ENCODE measurements around the gene CD300H. TPM values are rescaled to one million over a fixed set of nuclear protein-coding genes. Genes with fewer than 3 reads are reported as not detected.

Gene CD300H
- not detected for total RNA-seq (ENCODE audit: unreplicated experiment)
- long read RNA-seq = 0 reads

GRCh38 chr17:74567397-74567796 is at the start of gene CD300H:
Gene CD300H (minus strand): TSS chr17:74567509.
- H3K36me3 Mint-ChIP-seq (ENCODE audit: unreplicated experiment) = peaks cover 9% of the 10 kb centered on the region
- H3K27me3 Mint-ChIP-seq (ENCODE audit: unreplicated experiment) = peaks cover 3% of the 10 kb centered on the region
- no peak for DNase-seq
- H3K9me3 Mint-ChIP-seq (ENCODE audit: unreplicated experiment) = peaks cover 3% of the 10 kb centered on the region
- TF ChIP-seq CTCF (IDR thresholded peaks at IDR 0.05; ENCODE audit: partially characterized antibody, unreplicated experiment) = no peak
- H3K4me3 Mint-ChIP-seq (ENCODE audit: unreplicated experiment) = no peak within 1 kb of the TSS
- H3K27ac Mint-ChIP-seq (ENCODE audit: unreplicated experiment) = no peak within 1 kb of the TSS
- peaks cover 18% of the 10 kb centered on the region for H3K4me1 Mint-ChIP-seq (ENCODE audit: low read depth, unreplicated experiment)

GRCh38 chr17:74616696-74617095 is 49.4 kb upstream of the CD300H start:
- H3K4me3 Mint-ChIP-seq (ENCODE audit: unreplicated experiment) = no peak overlapping the region
- no peak overlapping the region for H3K27ac Mint-ChIP-seq (ENCODE audit: unreplicated experiment)
- DNase-seq = no peak
- H3K9me3 Mint-ChIP-seq (ENCODE audit: unreplicated experiment) = peaks cover 15% of the 10 kb centered on the region
- H3K36me3 Mint-ChIP-seq (ENCODE audit: unreplicated experiment) = peaks cover 4% of the 10 kb centered on the region
- no peak for TF ChIP-seq CTCF (IDR thresholded peaks at IDR 0.05; ENCODE audit: partially characterized antibody, unreplicated experiment)
- peaks cover 7% of the 10 kb centered on the region for H3K27me3 Mint-ChIP-seq (ENCODE audit: unreplicated experiment)
- H3K4me1 Mint-ChIP-seq (ENCODE audit: low read depth, unreplicated experiment) = peaks cover 17% of the 10 kb centered on the region

- Mint-ChIP-seq H3K36me3 (ENCODE audit: unreplicated experiment) (peaks cover 4% of the 10 kb centered on the region), H3K4me1 (ENCODE audit: low read depth, unreplicated experiment) (peaks cover 18% of the 10 kb centered on the region), H3K9me3 (ENCODE audit: unreplicated experiment) (peaks cover 11% of the 10 kb centered on the region), H3K4me3 (ENCODE audit: unreplicated experiment) (no peak overlapping the region), H3K27ac (ENCODE audit: unreplicated experiment) (no peak overlapping the region), H3K27me3 (ENCODE audit: unreplicated experiment) (peaks cover 6% of the 10 kb centered on the region)
- DNase-seq = no peak
- TF ChIP-seq CTCF (IDR thresholded peaks at IDR 0.05; ENCODE audit: partially characterized antibody, unreplicated experiment) = no peak
Observed at GRCh38 chr17:74612046-74612445, 44.7 kb upstream of the CD300H start.

GRCh38 chr17:74610108-74610507 is 42.8 kb upstream of the CD300H start:
- TF ChIP-seq CTCF (IDR thresholded peaks at IDR 0.05; ENCODE audit: partially characterized antibody, unreplicated experiment) = no peak
- DNase-seq = no peak
- no peaks in the 10 kb centered on the region for H3K36me3 Mint-ChIP-seq (ENCODE audit: unreplicated experiment)
- H3K4me3 Mint-ChIP-seq (ENCODE audit: unreplicated experiment) = no peak overlapping the region
- H3K27ac Mint-ChIP-seq (ENCODE audit: unreplicated experiment) = no peak overlapping the region
- peaks cover 30% of the 10 kb centered on the region for H3K4me1 Mint-ChIP-seq (ENCODE audit: low read depth, unreplicated experiment)
- peaks cover 7% of the 10 kb centered on the region for H3K27me3 Mint-ChIP-seq (ENCODE audit: unreplicated experiment)
- H3K9me3 Mint-ChIP-seq (ENCODE audit: unreplicated experiment) = peaks cover 10% of the 10 kb centered on the region

GRCh38 chr17:74608511-74608910 is 41.2 kb upstream of the CD300H start:
- H3K27ac Mint-ChIP-seq (ENCODE audit: unreplicated experiment) = peak overlapping the region; percentile 80
- peaks cover 12% of the 10 kb centered on the region for H3K9me3 Mint-ChIP-seq (ENCODE audit: unreplicated experiment)
- peaks cover 37% of the 10 kb centered on the region for H3K4me1 Mint-ChIP-seq (ENCODE audit: low read depth, unreplicated experiment)
- DNase-seq = no peak
- H3K4me3 Mint-ChIP-seq (ENCODE audit: unreplicated experiment) = peak overlapping the region; percentile 39
- H3K36me3 Mint-ChIP-seq (ENCODE audit: unreplicated experiment) = no peaks in the 10 kb centered on the region
- TF ChIP-seq CTCF (IDR thresholded peaks at IDR 0.05; ENCODE audit: partially characterized antibody, unreplicated experiment) = no peak
- peaks cover 7% of the 10 kb centered on the region for H3K27me3 Mint-ChIP-seq (ENCODE audit: unreplicated experiment)
